ENCODE measurements around the gene MRPL47. TPM values are rescaled to one million over a fixed set of nuclear protein-coding genes. Genes with fewer than 3 reads are reported as not detected.

Gene MRPL47
- total RNA-seq, 1 donor = 32.2 TPM

GRCh38 chr3:179615458-179616173 lies 11.2 kb upstream of the MRPL47 start:
- H3K9me3 ChIP-seq (ENCODE audit: low read depth, low read length) = no peaks in the 10 kb centered on the region

GRCh38 chr3:179613807-179614206 lies 9.4 kb upstream of the MRPL47 start:
- TF ChIP-seq CTCF (IDR thresholded peaks at IDR 0.05; ENCODE audit: extremely low read depth, low read depth, low read length) = no peak
- DNase-seq (ENCODE audit: insufficient read length, low spot score, missing footprints) = peak; percentile 81
- Histone ChIP-seq H3K36me3 (ENCODE audit: insufficient read depth, low read length) (peaks cover 18% of the 10 kb centered on the region), H4K20me1 (ENCODE audit: insufficient read depth, low read length) (no peaks in the 10 kb centered on the region), H3K9me3 (ENCODE audit: low read depth, low read length) (no peaks in the 10 kb centered on the region), H2AFZ (ENCODE audit: low read length) (peak overlapping the region; percentile 29), H3K4me1 (ENCODE audit: insufficient read depth, low read length) (peaks cover 23% of the 10 kb centered on the region), H3K4me2 (ENCODE audit: insufficient read depth, low read length) (peak overlapping the region; percentile 37), H3K79me2 (ENCODE audit: insufficient read depth, low read length) (peaks cover 31% of the 10 kb centered on the region), H3K27me3 (ENCODE audit: insufficient read depth, low read length) (no peaks in the 10 kb centered on the region), H3K27ac (ENCODE audit: low read depth, low read length) (peak overlapping the region; percentile 75), H3K4me3 (ENCODE audit: insufficient read depth, low read length) (peak overlapping the region; percentile 3)

More at GRCh38 chr3:179615458-179616173, 11.2 kb upstream of the MRPL47 start:
- H4K20me1 ChIP-seq (ENCODE audit: insufficient read depth, low read length) = no peaks in the 10 kb centered on the region
- H3K4me1 ChIP-seq (ENCODE audit: insufficient read depth, low read length) = peaks cover 23% of the 10 kb centered on the region
- no peak overlapping the region for H3K4me2 ChIP-seq (ENCODE audit: insufficient read depth, low read length)
- H3K36me3 ChIP-seq (ENCODE audit: insufficient read depth, low read length) = peaks cover 21% of the 10 kb centered on the region
- H3K79me2 ChIP-seq (ENCODE audit: insufficient read depth, low read length) = peaks cover 14% of the 10 kb centered on the region
- no peak overlapping the region for H3K4me3 ChIP-seq (ENCODE audit: insufficient read depth, low read length)
- no peak overlapping the region for H2AFZ ChIP-seq (ENCODE audit: low read length)
- DNase-seq (ENCODE audit: insufficient read length, low spot score, missing footprints) = peak; percentile 78
- peak overlapping the region; percentile 18 for H3K27ac ChIP-seq (ENCODE audit: low read depth, low read length)
- no peaks in the 10 kb centered on the region for H3K27me3 ChIP-seq (ENCODE audit: insufficient read depth, low read length)
- no peak for TF ChIP-seq CTCF (IDR thresholded peaks at IDR 0.05; ENCODE audit: extremely low read depth, low read depth, low read length)

- Histone ChIP-seq H3K4me1 (ENCODE audit: insufficient read depth, low read length) (peaks cover 21% of the 10 kb centered on the region), H4K20me1 (ENCODE audit: insufficient read depth, low read length) (no peaks in the 10 kb centered on the region), H3K36me3 (ENCODE audit: insufficient read depth, low read length) (peaks cover 15% of the 10 kb centered on the region), H3K9me3 (ENCODE audit: low read depth, low read length) (no peaks in the 10 kb centered on the region), H2AFZ (ENCODE audit: low read length) (no peak overlapping the region), H3K4me2 (ENCODE audit: insufficient read depth, low read length) (no peak overlapping the region), H3K27me3 (ENCODE audit: insufficient read depth, low read length) (no peaks in the 10 kb centered on the region), H3K79me2 (ENCODE audit: insufficient read depth, low read length) (peaks cover 62% of the 10 kb centered on the region), H3K4me3 (ENCODE audit: insufficient read depth, low read length) (no peak overlapping the region), H3K27ac (ENCODE audit: low read depth, low read length) (no peak overlapping the region)
- no peak for DNase-seq (ENCODE audit: insufficient read length, low spot score, missing footprints)
- TF ChIP-seq CTCF (IDR thresholded peaks at IDR 0.05; ENCODE audit: extremely low read depth, low read depth, low read length) = no peak
These were observed 5.6 kb upstream of the MRPL47 start for GRCh38 chr3:179610066-179610465.

- H3K4me2 ChIP-seq (ENCODE audit: insufficient read depth, low read length) = no peak overlapping the region
- no peak for DNase-seq (ENCODE audit: insufficient read length, low spot score, missing footprints)
- H4K20me1 ChIP-seq (ENCODE audit: insufficient read depth, low read length) = no peaks in the 10 kb centered on the region
- peaks cover 15% of the 10 kb centered on the region for H3K36me3 ChIP-seq (ENCODE audit: insufficient read depth, low read length)
- no peaks in the 10 kb centered on the region for H3K27me3 ChIP-seq (ENCODE audit: insufficient read depth, low read length)
- peaks cover 16% of the 10 kb centered on the region for H3K4me1 ChIP-seq (ENCODE audit: insufficient read depth, low read length)
- TF ChIP-seq CTCF (IDR thresholded peaks at IDR 0.05; ENCODE audit: extremely low read depth, low read depth, low read length) = no peak
- no peak overlapping the region for H3K27ac ChIP-seq (ENCODE audit: low read depth, low read length)
- no peak overlapping the region for H2AFZ ChIP-seq (ENCODE audit: low read length)
- no peak overlapping the region for H3K4me3 ChIP-seq (ENCODE audit: insufficient read depth, low read length)
- H3K79me2 ChIP-seq (ENCODE audit: insufficient read depth, low read length) = peaks cover 67% of the 10 kb centered on the region
- no peaks in the 10 kb centered on the region for H3K9me3 ChIP-seq (ENCODE audit: low read depth, low read length)
These were observed 4.7 kb upstream of the MRPL47 start for GRCh38 chr3:179608931-179609720.

All from osteoblast (primary cell).